ENCODE data around the gene A2ML1.
"Not testable (repeated sequence)": the region's sequence is repeated elsewhere in the genome, so short reads cannot be mapped to it uniquely, and the experiment has no call there.

The A2ML1 gene

GRCh38 chr12:8860165-8860961, 37.9 kb downstream of the A2ML1 start:
- peak in 1 of 2 experiments; percentile 11 for DNase-seq

DNA sequence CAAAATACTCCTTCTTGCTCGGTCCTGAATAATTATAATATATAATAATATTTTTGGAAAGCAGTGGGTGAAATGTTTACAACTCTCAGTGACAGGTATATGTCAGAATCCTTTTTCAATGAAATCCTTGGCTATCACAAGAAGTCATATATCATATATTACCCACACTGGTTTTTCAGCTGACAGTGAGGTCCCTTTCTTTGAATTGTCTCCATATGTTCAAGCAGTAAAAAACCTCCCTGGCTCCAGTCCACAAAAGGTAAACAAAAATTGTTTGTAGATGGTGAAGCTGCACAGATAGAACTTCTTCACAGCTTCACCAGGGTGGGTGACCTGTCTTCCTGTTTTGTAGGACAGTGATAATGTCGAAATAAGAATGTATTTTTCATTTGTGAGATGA, 44.0 kb downstream of the A2ML1 start:
- no peak for DNase-seq

GRCh38 chr12:8867009-8867408, 44.6 kb downstream of the A2ML1 start:
- no peak for DNase-seq

DNA sequence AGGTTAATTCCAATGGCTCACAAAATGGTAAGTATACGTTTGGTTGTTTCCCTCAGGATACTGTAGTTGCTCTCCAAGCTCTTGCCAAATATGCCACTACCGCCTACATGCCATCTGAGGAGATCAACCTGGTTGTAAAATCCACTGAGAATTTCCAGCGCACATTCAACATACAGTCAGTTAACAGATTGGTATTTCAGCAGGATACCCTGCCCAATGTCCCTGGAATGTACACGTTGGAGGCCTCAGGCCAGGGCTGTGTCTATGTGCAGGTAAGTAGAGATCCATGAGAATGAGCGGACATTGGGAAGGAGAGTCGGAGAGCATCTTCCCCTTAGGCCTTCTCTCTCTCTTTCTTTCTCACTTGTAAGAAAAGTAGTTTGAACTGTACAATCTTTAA, 45.4 kb downstream of the A2ML1 start:
- DNase-seq = no peak

DNA sequence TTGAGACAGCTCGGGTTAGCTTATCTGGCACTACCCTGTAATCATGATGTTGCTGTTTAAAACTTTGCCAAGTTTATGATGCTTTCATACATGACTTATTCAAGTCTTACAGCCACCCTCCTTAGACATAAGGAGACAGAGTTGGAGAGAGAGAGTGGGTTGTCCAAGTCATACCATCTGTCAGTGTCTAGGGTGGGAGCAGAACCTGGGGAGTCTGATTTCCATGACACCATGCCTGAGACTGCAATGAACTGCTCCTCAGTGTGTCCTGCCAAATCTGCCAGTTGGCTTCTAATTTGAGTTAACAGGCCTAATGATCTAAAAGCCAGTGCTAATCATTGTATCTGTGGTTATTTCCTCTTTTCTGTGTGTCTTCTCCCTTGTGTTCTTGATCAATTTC, 48.2 kb downstream of the A2ML1 start:
- no peak for DNase-seq

GRCh38 chr12:8871068-8871467, 48.6 kb downstream of the A2ML1 start:
- DNase-seq = no peak

GRCh38 chr12:8876887-8877286, 54.5 kb downstream of the A2ML1 start:
- no peak for DNase-seq

- DNase-seq = no peak
Measured at GRCh38 chr12:8886502-8887284, 64.3 kb downstream of the A2ML1 start.

DNA sequence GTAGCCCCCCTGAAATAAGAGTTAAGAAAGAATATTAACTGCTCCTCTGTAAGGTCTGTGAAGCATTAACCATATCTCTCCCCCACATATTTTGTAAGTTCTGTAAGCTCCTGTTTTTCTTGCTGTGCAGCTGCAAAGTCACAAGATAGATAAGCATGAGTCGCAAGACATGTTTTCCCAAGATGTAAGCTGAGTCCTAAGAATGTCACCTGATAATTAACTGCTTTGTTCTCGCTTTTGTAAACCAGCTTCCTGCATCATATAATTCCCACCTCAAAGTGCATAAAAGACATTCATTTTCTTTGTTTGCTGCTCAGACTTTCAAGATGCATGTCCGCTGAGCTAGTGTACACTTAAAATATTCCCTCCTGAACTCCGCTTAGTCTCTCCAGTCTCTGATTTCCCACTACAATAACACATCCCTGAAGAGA, 64.9 kb downstream of the A2ML1 start:
- DNase-seq = no peak

GRCh38 chr12:8890313-8891085, 68.1 kb downstream of the A2ML1 start:
- DNase-seq = peak; percentile 31 to 43

- no peak for DNase-seq
Measured at GRCh38 chr12:8891976-8892375, 69.6 kb downstream of the A2ML1 start.

GRCh38 chr12:8894378-8894777, 72.0 kb downstream of the A2ML1 start:
- DNase-seq = no peak

DNA sequence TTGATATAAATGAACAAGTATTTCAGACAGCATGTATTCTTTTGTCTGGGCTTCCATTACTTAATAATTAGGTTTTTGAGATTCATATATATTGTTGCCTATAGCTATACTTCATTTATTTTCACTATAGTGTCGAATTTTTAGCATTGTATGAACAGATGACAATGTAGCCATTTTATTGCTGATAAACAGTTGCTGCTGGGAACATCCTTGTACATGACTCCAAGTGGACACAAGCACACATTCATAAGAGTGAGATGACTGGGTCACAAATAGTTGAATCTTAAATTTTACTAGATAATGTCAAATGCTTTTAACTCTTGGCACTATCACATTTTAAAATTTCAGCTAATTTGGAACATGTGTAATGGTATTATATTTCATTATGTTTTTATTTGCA, 72.6 kb downstream of the A2ML1 start:
- DNase-seq = no peak

- DNase-seq = no peak
Measured at GRCh38 chr12:8897081-8897480, 74.7 kb downstream of the A2ML1 start.

DNA sequence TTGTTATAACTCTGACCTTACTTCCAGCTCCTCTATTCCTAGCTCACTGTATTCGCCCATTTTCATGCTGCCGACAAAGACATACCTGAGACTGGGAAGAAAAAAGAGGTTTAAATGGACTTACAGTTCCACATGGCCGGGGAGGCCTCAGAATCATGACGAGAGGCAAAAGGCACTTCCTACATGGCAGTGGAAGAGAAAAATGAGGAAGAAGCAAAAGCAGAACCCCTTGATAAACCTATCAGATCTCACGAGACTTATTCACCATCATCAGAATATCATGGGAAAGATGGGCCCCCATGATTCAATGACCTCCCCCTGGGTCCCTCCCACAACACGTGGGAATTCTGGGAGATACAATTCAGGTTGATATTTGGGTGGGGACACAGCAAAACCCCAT, 77.4 kb downstream of the A2ML1 start:
- DNase-seq = no peak

GRCh38 chr12:8902703-8903102, 80.3 kb downstream of the A2ML1 start:
- DNase-seq = not testable (repeated sequence)

DNA sequence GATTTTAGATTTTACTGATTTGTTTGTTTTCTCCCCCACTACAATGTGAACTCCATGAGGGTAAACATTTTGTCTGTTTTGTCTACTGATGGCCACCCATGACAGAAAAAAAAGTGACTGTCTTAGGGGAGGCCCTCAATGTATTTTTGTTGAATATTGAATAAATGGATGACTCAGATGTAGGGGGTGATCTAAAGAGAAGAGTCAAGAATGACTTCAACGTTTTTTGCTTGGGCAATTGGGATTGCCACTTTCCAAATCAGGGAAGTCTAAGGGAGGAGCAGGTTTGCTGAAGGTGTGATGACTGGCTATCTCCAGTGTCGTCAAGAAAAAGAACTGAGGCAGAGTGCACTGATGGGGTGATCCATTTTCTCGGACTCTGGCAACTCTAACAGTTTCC, 81.2 kb downstream of the A2ML1 start:
- DNase-seq = no peak

- no peak for DNase-seq
Measured at GRCh38 chr12:8904665-8905064, 82.2 kb downstream of the A2ML1 start.

DNA sequence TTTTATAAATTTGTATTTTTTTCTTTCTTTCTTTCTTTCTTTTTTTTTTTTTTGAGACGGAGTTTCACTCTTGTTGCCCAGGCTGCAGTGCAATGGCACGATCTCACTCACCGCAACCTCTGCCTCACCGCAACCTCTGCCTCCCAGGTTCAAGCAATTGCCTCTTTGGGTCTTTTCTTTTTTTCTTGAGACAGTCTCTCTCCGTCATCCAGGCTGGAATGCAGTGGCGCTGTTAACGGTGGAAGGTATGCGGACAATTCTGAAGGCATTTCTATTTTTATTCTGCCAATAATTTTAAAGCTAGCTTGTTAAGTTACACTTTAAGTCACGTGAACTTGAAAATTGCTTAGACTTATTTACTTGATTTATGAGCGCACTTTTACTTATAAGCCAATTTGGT, 83.1 kb downstream of the A2ML1 start:
- no peak for DNase-seq

GRCh38 chr12:8906266-8907180, 84.1 kb downstream of the A2ML1 start:
- DNase-seq = no peak

DNA sequence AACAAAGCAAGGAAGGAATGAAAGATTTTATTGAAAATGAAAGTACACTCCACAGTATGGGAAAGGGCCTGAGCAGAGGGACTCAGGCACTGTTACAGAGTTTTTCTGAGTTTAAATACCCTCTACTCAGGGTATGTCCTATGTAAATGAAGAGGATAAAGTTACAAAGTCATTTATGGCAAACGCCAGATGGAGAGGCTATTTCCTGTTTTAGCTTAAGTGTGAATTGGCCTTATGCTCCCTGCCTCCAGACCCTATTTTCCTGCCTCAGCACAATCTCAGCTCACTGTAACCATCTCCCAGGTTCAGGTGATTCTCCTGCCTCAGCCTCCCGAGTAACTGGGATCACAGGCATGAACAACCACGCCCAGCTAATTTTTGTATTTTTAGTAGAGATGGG, 85.1 kb downstream of the A2ML1 start:
- no peak for DNase-seq

DNA sequence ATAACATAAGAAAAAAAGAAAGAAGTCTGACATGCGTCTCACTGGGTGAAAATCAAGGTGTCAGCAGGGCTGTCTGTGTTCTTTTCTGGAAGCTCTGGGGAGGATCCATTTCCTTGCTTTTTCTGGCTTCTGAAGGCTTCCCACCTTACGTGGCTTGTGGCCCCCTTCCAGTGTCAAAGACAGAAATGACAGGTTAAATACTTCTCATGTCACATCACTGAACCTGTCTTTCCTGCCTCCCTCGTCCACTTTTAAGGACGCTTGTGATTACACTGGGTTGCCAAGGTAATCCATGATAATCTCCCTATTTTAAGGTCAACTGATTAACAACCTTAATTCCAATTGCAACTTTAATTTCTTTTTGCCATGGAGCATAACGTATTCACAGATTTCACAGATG, 87.3 kb downstream of the A2ML1 start:
- DNase-seq = no peak

Measured in NCI-H2081 (cell line).